Activated CD4-positive, alpha-beta T cell treated with anti-CD3 and anti-CD28 coated beads for 36 hours (primary cell): ENCODE data around the gene ALG3. TPM values are rescaled to one million over a fixed set of nuclear protein-coding genes. Genes with fewer than 3 reads are reported as not detected.
A peak's percentile ranks its signal among the peaks of the same experiment; 100 is the strongest.

ENCODE experiments used
- ATAC-seq: fragments of 200-7000 bp; cut with Tn5 transposase; one replicate; pipeline ENCODE4 v1.10.0; 2021; ENCODE audit warnings: mild to moderate bottlenecking, moderate library complexity
- CTCF ChIA-PET: fragments of 350-600 bp; sonication (Branson Sonifier 250); formaldehyde crosslinking; loops from one replicate; lab custom pipeline; 2021; ENCODE audit warnings: antibody characterized with exemption; lab: Charles Lee
- POLR2A ChIA-PET: fragments of 350-600 bp; sonication (Branson Sonifier 250); formaldehyde crosslinking; loops from one replicate; lab custom pipeline; 2021; ENCODE audit warnings: antibody characterized with exemption, inconsistent platforms; lab: Charles Lee
- DNase-seq: peaks from one replicate; pipeline ENCODE4 v3.0.0-alpha.2; 2020
- H3K27ac Mint-ChIP-seq: one replicate; pipeline ENCODE4 v1.8.0; 2021; ENCODE audit warnings: mixed read lengths
- H3K27me3 Mint-ChIP-seq: one replicate; pipeline ENCODE4 v1.8.0; 2021; ENCODE audit warnings: mixed read lengths
- H3K36me3 Mint-ChIP-seq: one replicate; pipeline ENCODE4 v1.8.0; 2021; ENCODE audit warnings: low read depth, mixed read lengths
- H3K4me1 Mint-ChIP-seq: one replicate; pipeline ENCODE4 v1.8.0; 2021; ENCODE audit warnings: mixed read lengths
- H3K4me3 Mint-ChIP-seq: one replicate; pipeline ENCODE4 v1.8.0; 2021; ENCODE audit warnings: mild to moderate bottlenecking, moderate library complexity, mixed read lengths
- H3K9me3 Mint-ChIP-seq: one replicate; pipeline ENCODE4 v1.8.0; 2021; ENCODE audit warnings: low read depth, mixed read lengths
- intact Hi-C, 2 experiments: fragments of 100-400 bp; cut with DNase I in 1 of 2; cut with micrococcal nuclease in 1 of 2; formaldehyde crosslinking; loops; one replicate each; pipeline versions ENCODE4 v1.14.2 to v1.15.1; 2022 to 2024; cut with DNase I, micrococcal nuclease
- total RNA-seq, 2 experiments: library from RNA; stranded (reverse); gene quantifications; one replicate each; pipeline ENCODE4 v1.2.3, GENCODE V29; 2021

ALG3 gene
- total RNA-seq, 2 experiments from 2014 or later = 39.9 to 40.9 TPM

- intact Hi-C loops = no loop called here
- DNase-seq = no peak
- Mint-ChIP-seq H3K27ac (no peak overlapping the region), H3K27me3 (peaks cover 22% of the 10 kb centered on the region), H3K36me3 (no peaks in the 10 kb centered on the region), H3K4me1 (peaks cover 4% of the 10 kb centered on the region), H3K9me3 (no peaks in the 10 kb centered on the region), H3K4me3 (no peak overlapping the region)
- CTCF ChIA-PET = interaction anchor here (2.1 kb wide), 1 partner anchor 8 kb away, joined by 10 read pairs; no protein-coding TSS in a partner anchor
- no peak for ATAC-seq
- POLR2A ChIA-PET = interaction anchor here (1.0 kb wide), 1 partner anchor 81 kb away, joined by 3 read pairs; no protein-coding TSS in a partner anchor
These were observed 13.3 kb downstream of the ALG3 start for GRCh38 chr3:184235381-184236032.

DNA sequence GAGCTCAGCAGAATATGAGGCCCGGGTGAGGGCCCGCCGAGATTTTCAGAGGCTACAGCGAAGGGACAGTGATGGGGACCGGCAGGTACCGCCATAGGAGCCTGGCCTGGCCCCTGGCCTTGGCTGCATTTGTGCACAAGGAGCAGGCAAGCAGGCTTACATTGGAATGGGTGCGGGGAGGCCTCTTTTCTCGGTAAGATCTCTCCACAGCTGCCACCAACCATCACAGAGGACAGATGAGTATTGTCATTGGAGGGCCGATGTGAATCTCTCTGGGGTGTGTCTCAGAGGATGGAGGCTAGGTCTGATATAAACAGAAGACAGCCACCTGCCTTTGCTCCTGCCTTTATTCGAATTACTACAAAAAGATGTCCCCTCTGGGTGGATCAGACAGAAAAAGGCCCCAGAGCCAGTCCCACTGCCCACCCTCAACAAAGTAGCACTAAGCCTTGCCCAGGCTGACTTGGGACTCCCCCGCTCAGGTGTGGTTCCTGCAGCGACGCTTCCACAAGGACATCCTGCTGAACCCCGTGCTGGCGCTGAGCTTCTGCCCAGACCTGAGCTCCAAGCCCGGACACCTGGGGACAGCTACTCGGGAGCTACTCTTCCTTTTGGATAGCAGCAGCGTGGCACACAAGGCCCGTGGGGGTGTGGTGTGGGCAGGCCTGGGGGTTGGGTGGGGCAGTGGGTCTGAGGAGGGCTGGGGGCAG, 13.9 kb downstream of the ALG3 start:
- DNase-seq (no peak), ATAC-seq (no peak)
- no peaks in the 10 kb centered on the region for H3K9me3 Mint-ChIP-seq
- H3K27ac Mint-ChIP-seq = no peak overlapping the region
- CTCF ChIA-PET = interaction anchor here (1.0 kb wide), 1 partner anchor 14 kb away, joined by 3 read pairs; no protein-coding TSS in a partner anchor
- intact Hi-C loops = no loop called here
- H3K36me3 Mint-ChIP-seq = no peaks in the 10 kb centered on the region
- POLR2A ChIA-PET = no interaction called here
- H3K27me3 Mint-ChIP-seq = peaks cover 22% of the 10 kb centered on the region
- H3K4me1 Mint-ChIP-seq = peaks cover 4% of the 10 kb centered on the region
- no peak overlapping the region for H3K4me3 Mint-ChIP-seq

- no peaks in the 10 kb centered on the region for H3K9me3 Mint-ChIP-seq
- peaks cover 24% of the 10 kb centered on the region for H3K27me3 Mint-ChIP-seq
- H3K4me1 Mint-ChIP-seq = peaks cover 4% of the 10 kb centered on the region
- DNase-seq (no peak), ATAC-seq (no peak)
- ChIA-PET CTCF (interaction anchor here (1.0 kb wide), 1 partner anchor 13 kb away, joined by 3 read pairs; no protein-coding TSS in a partner anchor), POLR2A (no interaction called here)
- H3K4me3 Mint-ChIP-seq = no peak overlapping the region
- no peaks in the 10 kb centered on the region for H3K36me3 Mint-ChIP-seq
- intact Hi-C loops = no loop called here
- no peak overlapping the region for H3K27ac Mint-ChIP-seq
These were observed 14.5 kb downstream of the ALG3 start for GRCh38 chr3:184234224-184234623.

GRCh38 chr3:184233127-184233843, 15.5 kb downstream of the ALG3 start:
- no peaks in the 10 kb centered on the region for H3K9me3 Mint-ChIP-seq
- no peak overlapping the region for H3K4me3 Mint-ChIP-seq
- H3K27ac Mint-ChIP-seq = no peak overlapping the region
- H3K4me1 Mint-ChIP-seq = peaks cover 6% of the 10 kb centered on the region
- ATAC-seq (no peak), DNase-seq (no peak)
- intact Hi-C loops = no loop called here
- H3K27me3 Mint-ChIP-seq = peaks cover 30% of the 10 kb centered on the region
- ChIA-PET POLR2A (no interaction called here), CTCF (interaction anchor here (1.3 to 1.8 kb wide), 2 partner anchors 17 to 29 kb away, joined by 3 to 6 read pairs; no protein-coding TSS in a partner anchor)
- H3K36me3 Mint-ChIP-seq = no peaks in the 10 kb centered on the region

GRCh38 chr3:184231671-184232070, 17.1 kb downstream of the ALG3 start:
- intact Hi-C loops = no loop called here
- CTCF ChIA-PET = interaction anchor here (0.5 to 1.8 kb wide), 3 partner anchors 16 to 190 kb away, joined by 3 to 6 read pairs (median 3); no protein-coding TSS in a partner anchor
- no peak for DNase-seq
- peaks cover 6% of the 10 kb centered on the region for H3K4me1 Mint-ChIP-seq
- H3K36me3 Mint-ChIP-seq = no peaks in the 10 kb centered on the region
- POLR2A ChIA-PET = no interaction called here
- H3K4me3 Mint-ChIP-seq = peak overlapping the region; percentile 4
- H3K27ac Mint-ChIP-seq = no peak overlapping the region
- no peak for ATAC-seq
- H3K27me3 Mint-ChIP-seq = peaks cover 41% of the 10 kb centered on the region
- no peaks in the 10 kb centered on the region for H3K9me3 Mint-ChIP-seq

GRCh38 chr3:184230603-184231528, 17.9 kb downstream of the ALG3 start:
- intact Hi-C loops = no loop called here
- ATAC-seq (no peak), DNase-seq (no peak)
- Mint-ChIP-seq H3K27me3 (peaks cover 46% of the 10 kb centered on the region), H3K4me1 (peaks cover 6% of the 10 kb centered on the region), H3K9me3 (no peaks in the 10 kb centered on the region), H3K36me3 (no peaks in the 10 kb centered on the region), H3K4me3 (peak overlapping the region; percentile 48), H3K27ac (no peak overlapping the region)
- POLR2A ChIA-PET = no interaction called here
- CTCF ChIA-PET = interaction anchor here (0.5 to 1.8 kb wide), 9 partner anchors 10 to 189 kb away, joined by 3 to 6 read pairs (median 3); partner anchors contain the start of gene EEF1AKMT4

DNA sequence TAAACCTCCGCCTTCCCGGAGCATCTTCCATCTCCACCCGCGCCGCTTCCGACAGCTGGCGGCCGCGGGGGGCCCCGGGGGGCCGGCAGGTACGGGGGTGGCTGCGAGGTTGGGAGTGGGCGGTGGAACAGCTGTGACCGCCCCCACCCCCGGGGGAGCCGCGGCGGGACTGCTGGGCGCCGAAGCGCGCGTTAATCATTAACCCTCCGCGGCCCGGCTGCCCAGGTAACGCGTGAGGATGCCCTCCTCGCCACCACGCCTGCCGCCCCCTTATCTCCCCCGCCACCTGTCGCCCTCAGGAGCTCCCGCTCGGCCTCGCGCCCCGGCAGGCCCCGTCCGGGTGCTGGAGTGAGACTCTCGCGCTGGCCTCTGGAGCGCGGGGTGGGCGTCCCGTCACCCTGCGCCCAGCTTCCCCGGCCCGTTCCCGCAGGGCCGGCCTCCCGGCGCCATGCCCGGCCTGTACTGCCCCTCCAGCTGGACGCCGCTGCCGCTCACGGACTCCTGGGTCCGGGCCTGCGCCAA, 18.6 kb downstream of the ALG3 start:
- H3K4me3 Mint-ChIP-seq = no peak overlapping the region
- no peak overlapping the region for H3K27ac Mint-ChIP-seq
- peaks cover 49% of the 10 kb centered on the region for H3K27me3 Mint-ChIP-seq
- CTCF ChIA-PET = interaction anchor here (0.5 to 1.7 kb wide), 8 partner anchors 10 to 149 kb away, joined by 3 to 6 read pairs (median 4); partner anchors contain the start of gene EEF1AKMT4
- intact Hi-C loops = no loop called here
- no peaks in the 10 kb centered on the region for H3K9me3 Mint-ChIP-seq
- no peak for ATAC-seq
- peaks cover 6% of the 10 kb centered on the region for H3K4me1 Mint-ChIP-seq
- H3K36me3 Mint-ChIP-seq = no peaks in the 10 kb centered on the region
- POLR2A ChIA-PET = no interaction called here
- no peak for DNase-seq

DNA sequence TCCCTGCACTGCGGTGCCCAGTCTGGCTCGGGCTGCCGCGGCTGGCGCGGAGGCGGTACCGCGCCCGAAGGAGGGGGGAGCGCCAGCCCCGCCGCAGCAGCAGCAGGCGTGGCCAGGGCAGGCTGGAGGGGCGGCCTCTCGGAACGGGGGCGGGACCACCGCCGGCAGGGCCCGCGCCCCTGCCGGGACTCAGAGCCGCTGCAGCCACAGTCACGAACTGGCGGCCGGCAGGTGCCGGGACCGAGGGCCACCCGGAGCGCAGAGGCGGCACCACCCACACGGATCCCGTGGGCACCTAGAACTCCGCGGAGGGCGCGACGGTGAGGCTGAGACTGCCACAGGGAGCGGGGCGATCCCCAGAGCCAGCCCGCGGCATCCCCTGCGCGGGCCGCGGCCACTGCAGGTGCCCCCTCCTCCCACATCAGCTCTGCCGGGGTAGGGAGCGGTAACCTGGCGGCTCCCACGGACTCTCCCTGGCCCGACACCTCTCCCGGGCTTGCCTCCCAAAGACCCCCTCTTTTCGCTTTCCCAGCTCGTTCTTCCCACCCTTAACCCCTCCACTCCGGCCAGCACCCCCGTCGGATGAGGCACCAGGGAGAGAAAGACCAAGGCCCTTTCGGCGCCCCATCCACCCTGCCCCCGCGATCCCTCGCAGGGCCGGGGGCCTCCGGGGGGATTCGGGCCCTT, 19.2 kb downstream of the ALG3 start, which contains the start of gene VWA5B2:
TSS of gene VWA5B2 (plus strand) at position 192 of the 687 bp plus-strand sequence. CDS start 944 bp downstream, outside the sequence.
- Mint-ChIP-seq H3K4me1 (peaks cover 6% of the 10 kb centered on the region), H3K27me3 (peaks cover 50% of the 10 kb centered on the region), H3K36me3 (no peaks in the 10 kb centered on the region), H3K9me3 (no peaks in the 10 kb centered on the region), H3K27ac (no peak within 1 kb of the TSS), H3K4me3 (peak within 1 kb of the TSS; percentile 56)
- ATAC-seq (peak; percentile 93), DNase-seq (peak; percentile 78)
- ChIA-PET POLR2A (no interaction called here), CTCF (interaction anchor here (0.5 to 2.1 kb wide), 11 partner anchors 8 to 334 kb away, joined by 3 to 6 read pairs (median 3); partner anchors contain the start of gene EEF1AKMT4)
- intact Hi-C loops = loop anchor here in 1 of 2 experiments (1.0 kb wide), 3 partner anchors 20 to 43 kb away; partner anchors contain the start of genes ABCF3 and EEF1AKMT4

DNA sequence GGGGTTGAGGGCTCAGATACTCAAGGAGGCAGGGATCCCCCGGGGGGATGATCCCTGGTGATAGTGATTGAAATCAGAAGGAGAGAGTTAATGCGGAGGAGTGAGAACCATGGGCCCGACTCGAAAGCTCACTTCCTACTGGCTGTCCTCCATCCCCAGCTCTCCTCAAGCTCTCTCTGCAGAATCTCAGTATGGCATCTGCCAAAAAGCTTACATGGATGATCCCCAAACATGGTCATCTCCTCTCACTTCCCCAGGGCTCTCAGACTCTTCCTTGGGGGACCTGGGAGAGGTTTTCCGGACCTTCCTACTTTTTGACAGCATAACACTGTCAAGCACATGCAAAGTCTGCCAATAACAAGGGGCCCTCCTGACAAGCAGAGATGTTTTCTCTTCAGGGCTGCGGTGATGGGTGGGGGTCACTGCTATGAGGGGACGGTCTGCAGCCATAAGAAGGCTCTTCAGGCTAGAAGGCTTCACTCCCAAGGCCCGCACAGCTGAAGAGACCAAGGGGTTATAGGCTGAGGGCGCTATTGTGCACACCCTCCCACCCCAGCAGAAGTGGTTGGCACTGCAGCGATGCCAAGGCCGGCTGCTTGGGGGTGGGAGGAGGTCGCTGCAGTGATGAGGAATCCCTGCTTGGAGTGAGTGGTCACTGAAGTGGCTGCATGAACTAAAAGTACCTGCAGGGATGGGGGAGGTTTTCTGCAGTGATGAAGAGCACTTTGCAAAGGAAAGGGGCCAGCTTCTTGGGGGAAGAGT, 20.2 kb downstream of the ALG3 start:
- H3K4me1 Mint-ChIP-seq = peaks cover 6% of the 10 kb centered on the region
- ChIA-PET CTCF (interaction anchor here (0.6 to 3.7 kb wide), 31 partner anchors 8 to 363 kb away, joined by 3 to 33 read pairs (median 6); partner anchors contain the start of genes ALG3, AP2M1, CAMK2N2 and EEF1AKMT4), POLR2A (no interaction called here)
- intact Hi-C loops = loop anchor here in 1 of 2 experiments (1.0 kb wide), 3 partner anchors 21 to 42 kb away; partner anchors contain the start of genes ABCF3 and EEF1AKMT4
- H3K9me3 Mint-ChIP-seq = no peaks in the 10 kb centered on the region
- no peaks in the 10 kb centered on the region for H3K36me3 Mint-ChIP-seq
- H3K4me3 Mint-ChIP-seq = peak overlapping the region; percentile 56
- ATAC-seq = no peak
- peaks cover 53% of the 10 kb centered on the region for H3K27me3 Mint-ChIP-seq
- H3K27ac Mint-ChIP-seq = no peak overlapping the region
- no peak for DNase-seq
